ENCODE results near the gene BPIFB2. TPM values are rescaled to one million over a fixed set of nuclear protein-coding genes. Genes with fewer than 3 reads are reported as not detected.

The BPIFB2 gene
- total RNA-seq, 1 experiment from 2014 or later, result 0.15 TPM

GRCh38 chr20:33072813-33073212, 65.3 kb downstream of the BPIFB2 start (continued):
- TF ChIP-seq, protein P1, sequence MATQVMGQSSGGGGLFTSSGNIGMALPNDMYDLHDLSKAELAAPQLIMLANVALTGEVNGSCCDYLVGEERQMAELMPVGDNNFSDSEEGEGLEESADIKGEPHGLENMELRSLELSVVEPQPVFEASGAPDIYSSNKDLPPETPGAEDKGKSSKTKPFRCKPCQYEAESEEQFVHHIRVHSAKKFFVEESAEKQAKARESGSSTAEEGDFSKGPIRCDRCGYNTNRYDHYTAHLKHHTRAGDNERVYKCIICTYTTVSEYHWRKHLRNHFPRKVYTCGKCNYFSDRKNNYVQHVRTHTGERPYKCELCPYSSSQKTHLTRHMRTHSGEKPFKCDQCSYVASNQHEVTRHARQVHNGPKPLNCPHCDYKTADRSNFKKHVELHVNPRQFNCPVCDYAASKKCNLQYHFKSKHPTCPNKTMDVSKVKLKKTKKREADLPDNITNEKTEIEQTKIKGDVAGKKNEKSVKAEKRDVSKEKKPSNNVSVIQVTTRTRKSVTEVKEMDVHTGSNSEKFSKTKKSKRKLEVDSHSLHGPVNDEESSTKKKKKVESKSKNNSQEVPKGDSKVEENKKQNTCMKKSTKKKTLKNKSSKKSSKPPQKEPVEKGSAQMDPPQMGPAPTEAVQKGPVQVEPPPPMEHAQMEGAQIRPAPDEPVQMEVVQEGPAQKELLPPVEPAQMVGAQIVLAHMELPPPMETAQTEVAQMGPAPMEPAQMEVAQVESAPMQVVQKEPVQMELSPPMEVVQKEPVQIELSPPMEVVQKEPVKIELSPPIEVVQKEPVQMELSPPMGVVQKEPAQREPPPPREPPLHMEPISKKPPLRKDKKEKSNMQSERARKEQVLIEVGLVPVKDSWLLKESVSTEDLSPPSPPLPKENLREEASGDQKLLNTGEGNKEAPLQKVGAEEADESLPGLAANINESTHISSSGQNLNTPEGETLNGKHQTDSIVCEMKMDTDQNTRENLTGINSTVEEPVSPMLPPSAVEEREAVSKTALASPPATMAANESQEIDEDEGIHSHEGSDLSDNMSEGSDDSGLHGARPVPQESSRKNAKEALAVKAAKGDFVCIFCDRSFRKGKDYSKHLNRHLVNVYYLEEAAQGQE (IDR thresholded peaks at IDR 0.05; ENCODE audit: low read depth), result no peak
- no peak for TF ChIP-seq ELF1 (IDR thresholded peaks at IDR 0.05; ENCODE audit: borderline replicate concordance, low read depth)
- no peak for TF ChIP-seq EZH2phosphoT487 (IDR thresholded peaks at IDR 0.05; ENCODE audit: borderline replicate concordance)
- no peak for TF ChIP-seq CEBPB (IDR thresholded peaks at IDR 0.05; ENCODE audit: low read depth)

Other genes with a start within 250 kb of the BPIFB2 start
- gene DNMT3B, start 245.3 kb upstream of the BPIFB2 start, total RNA-seq (2021; ENCODE audit: unreplicated experiment), result 22.2 TPM
- 118 TPM for gene MAPRE1, start 187.8 kb upstream of the BPIFB2 start, total RNA-seq (2021; ENCODE audit: unreplicated experiment)
- 0.42 TPM for gene EFCAB8, start 148.8 kb upstream of the BPIFB2 start, total RNA-seq (2021; ENCODE audit: unreplicated experiment)
- gene SUN5, start 3.3 kb upstream of the BPIFB2 start, total RNA-seq (2021; ENCODE audit: unreplicated experiment), result not detected
- not detected for gene BPIFB6, start 23.9 kb downstream of the BPIFB2 start, total RNA-seq (2021; ENCODE audit: unreplicated experiment)
- gene BPIFB3, start 46.2 kb downstream of the BPIFB2 start, total RNA-seq (2021; ENCODE audit: unreplicated experiment), result not detected
- gene BPIFB4, start 71.9 kb downstream of the BPIFB2 start, total RNA-seq (2021; ENCODE audit: unreplicated experiment), result not detected
- gene BPIFA2, start 160.5 kb downstream of the BPIFB2 start, total RNA-seq (2021; ENCODE audit: unreplicated experiment), result not detected
- not detected for gene BPIFA3, start 209.6 kb downstream of the BPIFB2 start, total RNA-seq (2021; ENCODE audit: unreplicated experiment)
- gene BPIFA1, start 228.3 kb downstream of the BPIFB2 start, total RNA-seq (2021; ENCODE audit: unreplicated experiment), result not detected

Data from HCT116 (cell line).